Kasumi-1 (cell line): ENCODE results near the gene COX7A2.

ENCODE experiments used
- DNase-seq, 2 experiments: peaks; one replicate each; lab custom pipeline; 2025; lab: John Stamatoyannopoulos, UW

Gene COX7A2

GRCh38 chr6:75199889-75200288 is 43.7 kb downstream of the COX7A2 start:
- no peak for DNase-seq

- no peak for DNase-seq
Observed at GRCh38 chr6:75196081-75196687, 47.4 kb downstream of the COX7A2 start.

- DNase-seq, result no peak
Observed at GRCh38 chr6:75188221-75188925, 55.2 kb downstream of the COX7A2 start.
